Hepatocyte (in vitro differentiated cells): Measurements from ENCODE around the gene RPUSD3.

Experiments
- EZH2 ChIP-seq: fragments of 200-600 bp; sonication (generic); IDR thresholded peaks from 2 replicates; pipeline ENCODE4 v1.6.1; 2016; ENCODE audit warnings: antibody characterized with exemption, mild to moderate bottlenecking, borderline replicate concordance
- TF ChIP-seq, protein P1 (sequence below): fragments of 200-600 bp; sonication (generic); IDR thresholded peaks from 2 replicates; pipeline ENCODE4 v1.5.1; 2016; ENCODE audit warnings: antibody characterized with exemption, mild to moderate bottlenecking; ENCODE audit not compliant: poor library complexity

DNA sequence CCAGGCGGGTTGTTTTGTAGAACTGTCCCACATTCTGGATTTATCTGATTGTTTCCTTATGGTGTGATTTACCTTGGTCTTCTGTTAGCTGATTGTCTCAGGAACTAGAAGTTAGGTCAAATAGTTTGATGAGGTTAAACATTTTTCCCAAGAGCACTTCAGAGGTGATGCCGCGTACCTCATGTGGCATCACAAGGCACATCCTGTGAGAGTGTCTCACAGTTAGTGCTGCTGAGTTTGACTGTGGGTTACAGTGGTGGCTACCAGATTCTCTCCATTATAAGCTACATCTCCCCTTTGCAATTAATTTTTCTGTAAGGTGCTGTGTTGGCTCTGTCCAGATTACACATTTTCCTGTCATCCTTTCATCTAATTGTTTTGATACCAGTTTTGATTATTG, 12.6 kb downstream of the RPUSD3 start:
- TF ChIP-seq, protein P1, sequence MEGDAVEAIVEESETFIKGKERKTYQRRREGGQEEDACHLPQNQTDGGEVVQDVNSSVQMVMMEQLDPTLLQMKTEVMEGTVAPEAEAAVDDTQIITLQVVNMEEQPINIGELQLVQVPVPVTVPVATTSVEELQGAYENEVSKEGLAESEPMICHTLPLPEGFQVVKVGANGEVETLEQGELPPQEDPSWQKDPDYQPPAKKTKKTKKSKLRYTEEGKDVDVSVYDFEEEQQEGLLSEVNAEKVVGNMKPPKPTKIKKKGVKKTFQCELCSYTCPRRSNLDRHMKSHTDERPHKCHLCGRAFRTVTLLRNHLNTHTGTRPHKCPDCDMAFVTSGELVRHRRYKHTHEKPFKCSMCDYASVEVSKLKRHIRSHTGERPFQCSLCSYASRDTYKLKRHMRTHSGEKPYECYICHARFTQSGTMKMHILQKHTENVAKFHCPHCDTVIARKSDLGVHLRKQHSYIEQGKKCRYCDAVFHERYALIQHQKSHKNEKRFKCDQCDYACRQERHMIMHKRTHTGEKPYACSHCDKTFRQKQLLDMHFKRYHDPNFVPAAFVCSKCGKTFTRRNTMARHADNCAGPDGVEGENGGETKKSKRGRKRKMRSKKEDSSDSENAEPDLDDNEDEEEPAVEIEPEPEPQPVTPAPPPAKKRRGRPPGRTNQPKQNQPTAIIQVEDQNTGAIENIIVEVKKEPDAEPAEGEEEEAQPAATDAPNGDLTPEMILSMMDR = no peak
- no peak for TF ChIP-seq EZH2
